SH-SY5Y (cell line): ENCODE results near the gene ABHD16B.

Experiments used
- GATA2 ChIP-seq: IDR thresholded peaks from 2 replicates; pipeline ENCODE4 v1.6.1; 2011; ENCODE audit warnings: mild to moderate bottlenecking, low read depth, low read length
- GATA3 ChIP-seq: IDR thresholded peaks from 2 replicates; pipeline ENCODE4 v1.6.1; 2011; ENCODE audit warnings: low read depth, mild to moderate bottlenecking, low read length, moderate library complexity

GRCh38 chr20:63819224-63819921, 41.9 kb upstream of the ABHD16B start:
- TF ChIP-seq GATA2 (no peak), GATA3 (no peak)
